RWPE1 (cell line): ENCODE results near the gene SYT8.

Source experiments
- CTCF ChIA-PET: fragments of 350-600 bp; sonication (Branson Sonifier 250); formaldehyde crosslinking; extraction: SDS; loops from one replicate; lab custom pipeline; 2021; lab: Yijun Ruan, JAX
- POLR2A ChIA-PET: fragments of 400-600 bp; formaldehyde crosslinking; extraction: SDS; loops from one replicate; lab custom pipeline; 2020; ENCODE audit warnings: antibody characterized with exemption; ENCODE audit not compliant: low non-redundant PET; lab: Yijun Ruan, JAX
- DNase-seq: peaks from one replicate; pipeline ENCODE4 v3.0.0; 2012; ENCODE audit warnings: low spot score
- H3K27ac ChIP-seq: fragments of 450-650 bp; 2 replicates; pipeline ENCODE4 v1.5.1; 2017
- CTCF ChIP-seq: fragments of 450-650 bp; conservative IDR thresholded peaks from 2 replicates; pipeline ENCODE4 v1.5.1; 2017; ENCODE audit warnings: low read depth, mild to moderate bottlenecking

The SYT8 gene

GRCh38 chr11:1861435-1862411 is 26.9 kb downstream of the SYT8 start:
- no peak overlapping the region for H3K27ac ChIP-seq
- ChIA-PET CTCF (interaction anchor here (2.2 kb wide), 1 partner anchor 21 kb away, joined by 8 read pairs; no protein-coding TSS in a partner anchor), POLR2A (no interaction called here)
- no peak for TF ChIP-seq CTCF
- DNase-seq, result no peak

- CTCF ChIA-PET, result interaction anchor here (0.5 to 2.2 kb wide), 4 partner anchors 14 to 332 kb away, joined by 3 to 8 read pairs (median 3); no protein-coding TSS in a partner anchor
- no peak for TF ChIP-seq CTCF
These were observed 28.0 kb downstream of the SYT8 start for GRCh38 chr11:1862588-1863351.

GRCh38 chr11:1863352-1864216 is 28.8 kb downstream of the SYT8 start:
- POLR2A ChIA-PET, result no interaction called here
- H3K27ac ChIP-seq, result peak overlapping the region; percentile 100
- no peak for TF ChIP-seq CTCF
- peak; percentile 89 for DNase-seq
- CTCF ChIA-PET, result interaction anchor here (0.5 to 2.2 kb wide), 4 partner anchors 13 to 331 kb away, joined by 3 to 8 read pairs (median 3); no protein-coding TSS in a partner anchor

More at GRCh38 chr11:1862588-1863351, 28.0 kb downstream of the SYT8 start:
- DNase-seq, result peak; percentile 54
- POLR2A ChIA-PET, result no interaction called here
- H3K27ac ChIP-seq, result peak overlapping the region; percentile 100

- POLR2A ChIA-PET, result no interaction called here
- CTCF ChIA-PET, result interaction anchor here (1.0 kb wide), 1 partner anchor 212 kb away, joined by 5 read pairs; no protein-coding TSS in a partner anchor
- no peak for TF ChIP-seq CTCF
- DNase-seq, result no peak
- peak overlapping the region; percentile 100 for H3K27ac ChIP-seq
These were observed 29.4 kb downstream of the SYT8 start for GRCh38 chr11:1864231-1864630.

GRCh38 chr11:1864831-1865665 is 30.3 kb downstream of the SYT8 start:
- no peak for TF ChIP-seq CTCF
- DNase-seq, result no peak
- ChIA-PET POLR2A (no interaction called here), CTCF (interaction anchor here (0.5 to 1.0 kb wide), 2 partner anchors 136 to 213 kb away, joined by 3 to 5 read pairs; no protein-coding TSS in a partner anchor)
- H3K27ac ChIP-seq, result peak overlapping the region; percentile 100
